ENCODE data around the gene SYNCRIP.
"Not testable (repeated sequence)": the region's sequence is repeated elsewhere in the genome, so short reads cannot be mapped to it uniquely, and the experiment has no call there.

SYNCRIP gene

DNA sequence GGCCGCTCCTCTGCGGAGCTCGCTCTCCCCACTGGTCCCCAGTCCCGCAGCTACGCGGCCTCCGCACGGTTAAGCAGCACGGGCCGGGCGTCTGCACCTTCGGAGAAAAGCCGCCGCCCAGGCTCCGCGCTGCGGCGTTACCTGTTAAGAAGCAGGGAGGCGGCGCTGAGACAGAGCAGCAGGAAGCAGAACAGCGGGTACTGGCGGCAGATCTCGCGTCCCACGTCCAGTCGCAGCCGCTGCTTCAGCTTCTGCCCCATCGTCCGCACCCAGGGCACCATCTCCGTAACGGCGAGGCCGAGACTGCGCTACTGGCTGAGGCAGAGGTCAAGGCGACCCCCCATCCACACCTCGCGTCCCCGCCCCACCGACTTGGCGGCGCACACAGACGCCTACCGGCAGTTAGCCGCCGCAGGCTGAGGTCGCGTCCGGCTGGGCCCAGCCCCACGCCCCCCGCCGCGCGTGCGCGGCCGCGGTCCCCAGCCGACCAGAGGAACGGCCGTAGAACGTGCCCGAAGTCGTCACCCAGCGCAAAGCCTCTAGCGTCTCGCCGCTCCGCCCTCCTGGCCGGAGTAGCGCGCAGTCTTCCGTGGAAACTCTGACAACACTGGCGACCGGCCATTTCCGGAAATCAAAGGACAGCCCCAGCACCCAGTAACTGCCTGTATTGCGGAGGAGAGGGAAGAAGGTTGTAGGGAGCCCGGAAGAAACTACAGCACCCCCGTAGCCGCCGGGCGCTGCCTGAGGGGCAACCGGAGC is 49.1 kb downstream of the SYNCRIP start, which contains the start of gene SNX14:
SNX14 (minus strand) TSS at position 421 of the 759 bp plus-strand sequence; CDS start at position 281, 140 bp downstream.
- DNase-seq (ENCODE audit: low read depth) = peak; percentile 97

DNA sequence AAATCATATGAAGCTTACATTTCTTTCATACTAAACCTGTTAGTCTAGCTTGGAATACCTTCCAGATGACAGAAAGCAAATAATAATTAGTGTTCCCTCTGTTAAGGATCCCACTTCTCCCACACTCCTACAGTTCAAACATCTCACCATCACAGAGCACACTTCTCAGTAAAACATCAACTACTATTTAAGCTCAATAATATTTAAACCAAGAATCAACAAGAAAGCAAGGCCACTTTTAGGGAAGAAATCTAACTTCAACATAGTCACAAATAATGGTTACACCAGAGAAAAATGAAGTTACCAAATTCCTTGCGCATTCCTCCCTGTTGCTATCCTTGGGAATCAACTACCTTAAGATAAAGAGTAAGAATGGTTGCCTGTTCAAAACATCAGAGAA is 50.7 kb downstream of the SYNCRIP start:
- no peak for DNase-seq (ENCODE audit: low read depth)

GRCh38 chr6:85591207-85591606 is 51.5 kb downstream of the SYNCRIP start:
- DNase-seq (ENCODE audit: low read depth) = no peak

DNA sequence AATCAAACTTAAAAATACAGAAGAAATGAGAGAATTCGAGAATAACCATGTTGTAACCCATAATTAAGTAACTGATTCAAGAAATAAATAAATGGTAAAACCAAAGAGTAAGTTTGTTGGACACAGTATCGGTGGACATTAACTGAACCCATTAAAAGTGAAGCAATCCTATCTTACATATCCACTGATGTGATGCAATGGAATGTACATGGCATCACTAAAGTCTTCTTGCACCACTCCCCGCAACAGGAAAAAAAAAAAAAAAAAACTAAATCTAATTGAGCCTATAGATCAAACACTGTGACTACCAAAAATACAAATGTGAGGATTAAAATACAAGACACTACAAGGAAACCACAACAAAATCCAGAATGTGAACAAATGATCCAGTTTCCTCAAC is 56.9 kb downstream of the SYNCRIP start:
- no peak for DNase-seq (ENCODE audit: low read depth)

- DNase-seq (ENCODE audit: low read depth) = not testable (repeated sequence)
Observed at GRCh38 chr6:85582832-85583231, 59.9 kb downstream of the SYNCRIP start.

GRCh38 chr6:85581572-85581971 is 61.1 kb downstream of the SYNCRIP start:
- DNase-seq (ENCODE audit: low read depth) = no peak

DNA sequence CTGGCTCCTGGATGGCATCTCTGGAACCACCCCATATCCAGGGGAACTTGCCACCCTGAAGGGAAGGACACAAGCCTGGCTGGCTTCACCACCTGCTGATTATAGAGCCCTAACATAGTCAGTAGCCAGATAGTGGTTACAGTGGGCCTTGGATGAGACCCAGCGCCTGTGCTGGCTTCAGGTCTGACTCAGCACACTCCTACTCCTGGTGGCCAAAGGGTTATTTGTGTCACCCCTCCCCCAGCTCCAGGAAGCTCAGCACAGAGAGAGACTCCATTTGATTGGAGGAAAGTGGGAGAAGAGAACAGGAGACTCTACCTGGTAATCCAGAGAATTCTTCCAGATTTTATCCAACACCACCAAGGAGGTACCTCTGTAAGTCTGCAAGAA is 61.8 kb downstream of the SYNCRIP start:
- DNase-seq (ENCODE audit: low read depth) = peak; percentile 75

- DNase-seq (ENCODE audit: low read depth) = peak; percentile 33
Observed at GRCh38 chr6:85580118-85580877, 62.4 kb downstream of the SYNCRIP start.

GRCh38 chr6:85579581-85579980 is 63.1 kb downstream of the SYNCRIP start:
- DNase-seq (ENCODE audit: low read depth) = no peak

DNA sequence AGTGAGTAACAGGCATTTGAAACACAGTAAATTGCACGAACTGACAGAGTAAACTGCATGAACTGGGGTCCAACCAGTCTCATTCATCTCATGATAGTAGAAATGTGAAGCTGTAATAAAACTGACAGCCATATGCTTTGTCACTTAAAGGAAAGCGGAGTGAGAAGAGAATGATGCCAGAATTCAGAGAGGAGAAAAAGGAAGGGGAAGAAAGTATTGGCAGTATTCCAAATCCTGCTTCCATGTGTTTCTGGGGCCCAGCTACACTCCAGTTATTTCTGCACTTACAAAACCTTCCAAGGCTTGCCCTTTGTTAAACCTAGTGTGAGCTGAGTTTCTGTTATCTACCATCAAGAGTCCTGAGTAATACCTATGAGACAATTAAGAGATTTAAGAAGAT is 66.2 kb downstream of the SYNCRIP start:
- DNase-seq (ENCODE audit: low read depth) = no peak

DNA sequence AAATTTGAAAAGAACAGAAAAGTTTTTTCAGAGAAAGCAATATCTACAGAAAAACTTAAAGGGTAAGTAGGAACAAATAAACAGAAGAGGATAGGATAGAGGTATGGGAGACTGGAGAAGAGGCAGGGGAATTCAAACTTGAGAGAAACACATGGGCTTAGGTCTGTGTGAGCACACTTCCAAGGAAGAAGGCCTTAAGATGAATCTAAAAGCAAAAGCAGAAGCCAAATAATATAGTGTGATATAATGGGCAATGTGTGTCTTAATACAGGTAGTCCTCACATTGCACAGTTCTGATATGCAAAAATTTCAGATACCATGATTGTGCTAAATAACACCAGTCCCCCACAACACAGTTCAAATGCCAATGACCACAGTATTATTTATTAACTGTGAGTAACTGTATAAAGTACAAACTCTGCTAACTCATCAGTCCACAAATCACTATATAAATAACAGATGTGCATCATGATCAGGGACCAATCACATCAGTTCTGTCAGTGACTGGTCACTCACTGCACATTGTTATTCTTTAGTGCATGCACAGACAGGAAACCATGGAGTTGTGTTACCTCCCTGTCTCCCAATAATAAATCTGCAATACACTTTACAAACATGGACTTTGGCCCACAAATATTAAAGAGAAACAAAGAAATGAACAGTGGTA is 67.6 kb downstream of the SYNCRIP start:
- peak; percentile 75 for DNase-seq (ENCODE audit: low read depth)

GRCh38 chr6:85569323-85569722 is 73.4 kb downstream of the SYNCRIP start:
- DNase-seq (ENCODE audit: low read depth) = peak; percentile 67

DNA sequence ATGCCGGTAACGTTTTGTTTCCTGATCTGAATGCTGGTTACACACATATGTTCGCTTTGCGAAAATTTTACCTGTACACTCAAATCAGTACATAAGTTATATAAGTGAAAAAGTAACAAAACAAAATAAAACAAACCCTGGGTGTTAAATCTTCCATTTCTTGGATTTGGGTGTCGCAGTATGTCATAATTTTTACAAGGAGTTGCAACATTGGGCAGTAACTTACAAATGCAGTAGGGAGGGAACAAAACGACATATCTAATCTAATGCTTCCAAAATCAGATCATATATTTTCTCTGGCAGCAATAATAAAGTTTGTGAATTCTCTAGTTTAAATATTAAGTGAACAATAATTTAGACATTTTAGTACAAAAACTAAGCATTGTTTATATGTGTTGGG is 74.3 kb downstream of the SYNCRIP start:
- no peak for DNase-seq (ENCODE audit: low read depth)

DNA sequence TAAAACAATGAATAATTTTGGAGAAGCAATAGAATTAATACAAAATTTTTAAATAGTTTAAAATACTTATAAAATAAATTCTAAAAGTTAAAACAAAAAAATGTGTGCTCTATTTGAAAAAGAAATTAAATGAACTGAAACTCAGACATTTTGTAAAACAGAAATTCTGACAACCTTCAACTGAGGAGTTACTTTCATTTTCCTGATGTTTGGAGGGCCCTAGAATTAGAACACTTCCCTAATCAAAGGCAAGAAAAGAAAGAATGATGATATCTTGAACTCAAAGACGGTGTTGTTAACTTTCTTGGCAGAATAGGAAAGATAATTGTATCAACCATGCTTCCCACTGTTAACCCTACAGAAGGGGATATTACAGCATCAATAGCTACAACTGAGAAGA is 77.0 kb downstream of the SYNCRIP start:
- DNase-seq (ENCODE audit: low read depth) = no peak

DNA sequence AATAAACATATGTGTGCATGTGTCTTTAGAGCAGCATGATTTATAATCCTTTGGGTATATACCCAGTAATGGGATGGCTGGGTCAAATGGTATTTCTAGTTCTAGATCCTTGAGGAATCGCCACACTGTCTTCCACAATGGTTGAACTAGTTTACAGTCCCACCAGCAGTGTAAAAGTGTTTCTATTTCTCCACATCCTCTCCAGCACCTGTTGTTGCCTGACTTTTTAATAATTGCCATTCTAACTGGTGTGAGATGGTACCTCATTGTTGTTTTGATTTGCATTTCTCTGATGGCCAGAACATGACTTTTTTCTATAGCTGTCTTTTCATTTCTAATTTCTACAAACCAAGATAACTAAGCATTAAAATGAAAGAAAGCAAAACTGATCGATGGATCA is 78.5 kb downstream of the SYNCRIP start:
- not testable (repeated sequence) for DNase-seq (ENCODE audit: low read depth)

All from ELR (cell line).